ENCODE measurements around the gene UNC5C. TPM values are rescaled to one million over a fixed set of nuclear protein-coding genes. Genes with fewer than 3 reads are reported as not detected.

Gene UNC5C
- total and polyA plus RNA-seq, 10 of the 15 experiments (the other 5 are each of a cell fraction or from before 2014, with no cell fraction given): 0.02 to 2.0 (median 0.15) TPM; not detected in 1

DNA sequence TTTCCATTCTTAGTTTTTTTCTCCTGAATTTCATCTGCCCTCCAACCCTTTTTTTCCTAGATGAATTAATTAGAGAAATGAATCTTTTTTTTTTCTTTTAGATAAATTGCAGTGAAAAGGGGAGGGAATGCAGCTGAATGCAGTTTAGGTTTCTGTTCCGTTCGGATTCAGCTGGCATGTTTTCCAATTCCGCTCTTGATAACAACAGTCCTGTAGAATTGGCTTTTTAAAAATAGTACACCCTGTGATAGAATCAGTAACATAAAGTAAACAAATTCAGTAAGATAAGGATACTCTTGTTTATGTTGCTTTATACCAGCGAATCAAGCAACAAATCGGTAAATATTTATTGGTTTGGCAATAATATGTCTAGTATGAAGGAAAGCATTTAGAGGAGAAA is 103.5 kb downstream of the UNC5C start:
- in situ Hi-C loops (cut with MboI): no loop called here
- Histone ChIP-seq H3K4me3 (no peak overlapping the region), H3K4me2 (ENCODE audit: control insufficient read depth, insufficient read depth) (no peak overlapping the region), H2AFZ (ENCODE audit: control insufficient read depth, low read depth, low read length) (no peak overlapping the region), H3K27ac (ENCODE audit: control insufficient read depth, insufficient read depth) (no peak overlapping the region), H3K4me1 (ENCODE audit: control insufficient read depth, insufficient read depth, low read length) (no peaks in the 10 kb centered on the region), H3K79me2 (ENCODE audit: control insufficient read depth, insufficient read depth, low read length) (no peaks in the 10 kb centered on the region), H3K9ac (ENCODE audit: control insufficient read depth, insufficient read depth, low read length) (no peak overlapping the region), H3K36me3 (ENCODE audit: control insufficient read depth in 2 of 2, insufficient read depth in 2 of 2, low read length in 1 of 2) (no peaks in the 10 kb centered on the region), H3K27me3 (replicated peaks in 1 of 2; ENCODE audit: control insufficient read depth in 2 of 2, insufficient read depth in 2 of 2, low read length in 1 of 2) (no peaks in the 10 kb centered on the region), H3K9me3 (replicated peaks; ENCODE audit: control insufficient read depth, insufficient read depth, low read length) (no peaks in the 10 kb centered on the region), H4K20me1 (ENCODE audit: control insufficient read depth, insufficient read depth) (no peaks in the 10 kb centered on the region)
- BruUV-seq (replicated peaks): no TSS peak
- ChIA-PET SMC1A (ENCODE audit: uncharacterized antibody, unreplicated experiment) (interaction anchor here (1.0 to 1.6 kb wide), 2 partner anchors 13 to 16 kb away, joined by 3 to 4 read pairs; no protein-coding TSS in a partner anchor), RAD21 (ENCODE audit: unreplicated experiment) (no interaction called here), CTCF (interaction anchor here (1.4 kb wide), 1 partner anchor 11 kb away, joined by 3 read pairs; no protein-coding TSS in a partner anchor), POLR2A (no interaction called here)
- TF ChIP-seq ZNF217 (IDR thresholded peaks at IDR 0.05) (no peak), BHLHE40 (IDR thresholded peaks at IDR 0.05; ENCODE audit: borderline replicate concordance in 1 of 2, low read depth in 2 of 2, low read length in 1 of 2) (no peak), FOS (IDR thresholded peaks at IDR 0.05; ENCODE audit: borderline replicate concordance, extremely low read depth, insufficient read length) (no peak), POLR2A (IDR thresholded peaks at IDR 0.05; ENCODE audit: low read depth, low read length) (no peak), MEF2B (IDR thresholded peaks at IDR 0.05; ENCODE audit: partially characterized antibody, poor library complexity, severe bottlenecking) (no peak), ZSCAN29 (IDR thresholded peaks at IDR 0.05) (no peak), CHD4 (IDR thresholded peaks at IDR 0.05) (no peak), DPF2 (IDR thresholded peaks at IDR 0.05) (no peak), ZNF622 (IDR thresholded peaks at IDR 0.05) (no peak)
- TF ChIP-seq, protein P1, sequence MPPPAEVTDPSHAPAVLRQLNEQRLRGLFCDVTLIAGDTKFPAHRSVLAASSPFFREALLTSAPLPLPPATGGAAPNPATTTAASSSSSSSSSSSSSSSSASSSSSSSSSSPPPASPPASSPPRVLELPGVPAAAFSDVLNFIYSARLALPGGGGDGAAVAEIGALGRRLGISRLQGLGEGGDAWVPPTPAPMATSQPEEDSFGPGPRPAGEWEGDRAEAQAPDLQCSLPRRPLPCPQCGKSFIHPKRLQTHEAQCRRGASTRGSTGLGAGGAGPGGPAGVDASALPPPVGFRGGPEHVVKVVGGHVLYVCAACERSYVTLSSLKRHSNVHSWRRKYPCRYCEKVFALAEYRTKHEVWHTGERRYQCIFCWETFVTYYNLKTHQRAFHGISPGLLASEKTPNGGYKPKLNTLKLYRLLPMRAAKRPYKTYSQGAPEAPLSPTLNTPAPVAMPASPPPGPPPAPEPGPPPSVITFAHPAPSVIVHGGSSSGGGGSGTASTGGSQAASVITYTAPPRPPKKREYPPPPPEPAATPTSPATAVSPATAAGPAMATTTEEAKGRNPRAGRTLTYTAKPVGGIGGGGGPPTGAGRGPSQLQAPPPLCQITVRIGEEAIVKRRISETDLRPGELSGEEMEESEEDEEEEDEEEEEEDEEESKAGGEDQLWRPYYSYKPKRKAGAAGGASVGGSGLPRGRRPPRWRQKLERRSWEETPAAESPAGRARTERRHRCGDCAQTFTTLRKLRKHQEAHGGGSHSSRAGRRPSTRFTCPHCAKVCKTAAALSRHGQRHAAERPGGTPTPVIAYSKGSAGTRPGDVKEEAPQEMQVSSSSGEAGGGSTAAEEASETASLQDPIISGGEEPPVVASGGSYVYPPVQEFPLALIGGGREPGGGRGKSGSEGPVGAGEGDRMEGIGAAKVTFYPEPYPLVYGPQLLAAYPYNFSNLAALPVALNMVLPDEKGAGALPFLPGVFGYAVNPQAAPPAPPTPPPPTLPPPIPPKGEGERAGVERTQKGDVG (CRISPR knock-in tag; IDR thresholded peaks at IDR 0.05): no peak
- TF ChIP-seq, protein P2, sequence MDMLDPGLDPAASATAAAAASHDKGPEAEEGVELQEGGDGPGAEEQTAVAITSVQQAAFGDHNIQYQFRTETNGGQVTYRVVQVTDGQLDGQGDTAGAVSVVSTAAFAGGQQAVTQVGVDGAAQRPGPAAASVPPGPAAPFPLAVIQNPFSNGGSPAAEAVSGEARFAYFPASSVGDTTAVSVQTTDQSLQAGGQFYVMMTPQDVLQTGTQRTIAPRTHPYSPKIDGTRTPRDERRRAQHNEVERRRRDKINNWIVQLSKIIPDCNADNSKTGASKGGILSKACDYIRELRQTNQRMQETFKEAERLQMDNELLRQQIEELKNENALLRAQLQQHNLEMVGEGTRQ (IDR thresholded peaks at IDR 0.05; ENCODE audit: borderline replicate concordance, low read depth, low read length): no peak
- WGBS (ENCODE audit: insufficient coverage, insufficient replicate concordance, low lambda C conversion rate, missing lambda C conversion rate): 39% methylated on average over 5 of the region's 5 CpGs
- intact Hi-C loops (cut with micrococcal nuclease; ENCODE audit: unreplicated experiment): no loop called here
- no peak for DNase-seq (ENCODE audit: low read depth, low spot score)
- FAIRE-seq: no peak
- no peak for ATAC-seq

Data from GM12878 (cell line).